ENCODE measurements around the gene CNP. TPM values are rescaled to one million over a fixed set of nuclear protein-coding genes. Genes with fewer than 3 reads are reported as not detected.
"Not testable (repeated sequence)": the region's sequence is repeated elsewhere in the genome, so short reads cannot be mapped to it uniquely, and the experiment has no call there.

Gene CNP
- 89.9 TPM for total RNA-seq

- ATAC-seq = peak; percentile 83
Measured at GRCh38 chr17:41966463-41967140, at the start of gene CNP. TSS of gene CNP (plus strand) at chr17:41966795. CDS start at chr17:41966885, 90 bp downstream.

- ATAC-seq = no peak
Measured at GRCh38 chr17:41917192-41917591, 49.4 kb upstream of the CNP start.

- no peak for ATAC-seq
Measured at GRCh38 chr17:41917679-41918313, 48.8 kb upstream of the CNP start.

- ATAC-seq = peak; percentile 97
Measured at GRCh38 chr17:41918314-41919164, 48.1 kb upstream of the CNP start, which contains the start of gene ACLY. TSS of gene ACLY (minus strand) at chr17:41918951. CDS start at chr17:41913873, 5,078 bp downstream.

- ATAC-seq = peak; percentile 40
Measured at GRCh38 chr17:41919165-41919817, 47.3 kb upstream of the CNP start.

GRCh38 chr17:41919840-41920579 is 46.6 kb upstream of the CNP start:
- no peak for ATAC-seq

GRCh38 chr17:41920580-41920955 is 46.0 kb upstream of the CNP start:
- no peak for ATAC-seq

- no peak for ATAC-seq
Measured at GRCh38 chr17:41925991-41926590, 40.5 kb upstream of the CNP start.

GRCh38 chr17:41928693-41929251 is 37.8 kb upstream of the CNP start:
- no peak for ATAC-seq

- ATAC-seq = peak; percentile 98
Measured at GRCh38 chr17:41930009-41930832, 36.4 kb upstream of the CNP start, which contains the start of gene ODAD4. TSS of gene ODAD4 (plus strand) at chr17:41930617. CDS start at chr17:41930724, 107 bp downstream.

GRCh38 chr17:41930833-41931156 is 35.8 kb upstream of the CNP start:
- not testable (repeated sequence) for ATAC-seq

GRCh38 chr17:41931715-41932114 is 34.9 kb upstream of the CNP start:
- not testable (repeated sequence) for ATAC-seq

GRCh38 chr17:41932816-41933389 is 33.7 kb upstream of the CNP start:
- ATAC-seq = no peak

- ATAC-seq = peak; percentile 24
Measured at GRCh38 chr17:41935641-41936040, 31.0 kb upstream of the CNP start.

- no peak for ATAC-seq
Measured at GRCh38 chr17:41937970-41938954, 28.3 kb upstream of the CNP start.

GRCh38 chr17:41939044-41939692 is 27.4 kb upstream of the CNP start:
- ATAC-seq = no peak

- ATAC-seq = no peak
Measured at GRCh38 chr17:41939693-41940090, 26.9 kb upstream of the CNP start.

GRCh38 chr17:41941168-41941567 is 25.4 kb upstream of the CNP start:
- no peak for ATAC-seq

Measured in esophagus mucosa (tissue), 1 donor.